ENCODE data around the gene JAG1. TPM values are rescaled to one million over a fixed set of nuclear protein-coding genes. Genes with fewer than 3 reads are reported as not detected.

JAG1 gene
- polyA plus RNA-seq, 1 donor from 2014 or later = 9.0 TPM

- Histone ChIP-seq H3K4me3 (ENCODE audit: low read length) (no peak overlapping the region), H3K27me3 (ENCODE audit: insufficient read depth, low read depth, low read length) (no peaks in the 10 kb centered on the region), H2AFZ (ENCODE audit: low read depth, low read length) (no peak overlapping the region), H3K36me3 (ENCODE audit: insufficient read depth, low read length) (no peaks in the 10 kb centered on the region), H3K27ac (ENCODE audit: low read length) (no peak overlapping the region), H4K20me1 (ENCODE audit: insufficient read depth) (no peaks in the 10 kb centered on the region), H3K79me2 (replicated peaks; ENCODE audit: insufficient read depth, low read length) (no peaks in the 10 kb centered on the region), H3F3A (ENCODE audit: insufficient read depth, low read length, poor library complexity, severe bottlenecking) (no peaks in the 10 kb centered on the region), H3K9me3 (ENCODE audit: low read length) (no peaks in the 10 kb centered on the region), H3K4me2 (ENCODE audit: low read length) (no peak overlapping the region), H3K9ac (ENCODE audit: low read length) (no peak overlapping the region), H3K9me2 (ENCODE audit: insufficient read depth, low read length) (no peaks in the 10 kb centered on the region)
- TF ChIP-seq POLR2AphosphoS5 (IDR thresholded peaks at IDR 0.05) (no peak), EP300 (conservative IDR thresholded peaks at IDR 0.05; ENCODE audit: poor library complexity, severe bottlenecking) (no peak), TAF1 (IDR thresholded peaks at IDR 0.05; ENCODE audit: low read depth) (no peak), EZH2 (IDR thresholded peaks at IDR 0.05; ENCODE audit: borderline replicate concordance, insufficient read depth, low read length, poor library complexity, severe bottlenecking) (no peak), SMC3 (conservative IDR thresholded peaks at IDR 0.05; ENCODE audit: poor library complexity) (no peak), REST (IDR thresholded peaks at IDR 0.05; ENCODE audit: borderline replicate concordance) (no peak), CTCF (IDR thresholded peaks at IDR 0.05; ENCODE audit: poor library complexity, severe bottlenecking) (no peak), MXI1 (conservative IDR thresholded peaks at IDR 0.05; ENCODE audit: poor library complexity, severe bottlenecking) (no peak), RAD21 (conservative IDR thresholded peaks at IDR 0.05) (no peak)
These were observed 36.1 kb upstream of the JAG1 start for GRCh38 chr20:10709916-10710315.

GRCh38 chr20:10708351-10709185 is 34.8 kb upstream of the JAG1 start:
- no peaks in the 10 kb centered on the region for H3K9me3 ChIP-seq (ENCODE audit: low read length)
- no peaks in the 10 kb centered on the region for H3K36me3 ChIP-seq (ENCODE audit: insufficient read depth, low read length)
- no peak overlapping the region for H3K4me2 ChIP-seq (ENCODE audit: low read length)
- TF ChIP-seq TAF1 (IDR thresholded peaks at IDR 0.05; ENCODE audit: low read depth) (no peak), REST (IDR thresholded peaks at IDR 0.05; ENCODE audit: borderline replicate concordance) (no peak), RAD21 (conservative IDR thresholded peaks at IDR 0.05) (no peak), POLR2AphosphoS5 (IDR thresholded peaks at IDR 0.05) (no peak), EP300 (conservative IDR thresholded peaks at IDR 0.05; ENCODE audit: poor library complexity, severe bottlenecking) (no peak), MXI1 (conservative IDR thresholded peaks at IDR 0.05; ENCODE audit: poor library complexity, severe bottlenecking) (no peak), EZH2 (IDR thresholded peaks at IDR 0.05; ENCODE audit: borderline replicate concordance, insufficient read depth, low read length, poor library complexity, severe bottlenecking) (no peak), SMC3 (conservative IDR thresholded peaks at IDR 0.05; ENCODE audit: poor library complexity) (no peak)
- no peaks in the 10 kb centered on the region for H4K20me1 ChIP-seq (ENCODE audit: insufficient read depth)
- no peaks in the 10 kb centered on the region for H3K79me2 ChIP-seq (replicated peaks; ENCODE audit: insufficient read depth, low read length)
- H3K9ac ChIP-seq (ENCODE audit: low read length) = no peak overlapping the region
- no peak overlapping the region for H3K27ac ChIP-seq (ENCODE audit: low read length)
- no peak overlapping the region for H2AFZ ChIP-seq (ENCODE audit: low read depth, low read length)
- H3F3A ChIP-seq (ENCODE audit: insufficient read depth, low read length, poor library complexity, severe bottlenecking) = no peaks in the 10 kb centered on the region
- no peak overlapping the region for H3K4me3 ChIP-seq (ENCODE audit: low read length)
- H3K9me2 ChIP-seq (ENCODE audit: insufficient read depth, low read length) = no peaks in the 10 kb centered on the region
- no peaks in the 10 kb centered on the region for H3K27me3 ChIP-seq (ENCODE audit: insufficient read depth, low read depth, low read length)

Data from neural cell (in vitro differentiated cells).